Calu3 (cell line): Measurements from ENCODE around the gene MSI1. TPM values are rescaled to one million over a fixed set of nuclear protein-coding genes. Genes with fewer than 3 reads are reported as not detected.

ENCODE experiments used
- BruUV-seq: library from RNA; stranded (reverse); fragments of 400-500 nt; replicated peaks from 2 replicates; lab custom pipeline; 2021; lab: Mats Ljungman, UMichigan
- CTCF ChIA-PET: fragments of 300-600 bp; sonication (Branson Sonifier 250); formaldehyde crosslinking; loops from one replicate; lab custom pipeline; 2022; ENCODE audit warnings: antibody characterized with exemption; lab: Charles Lee
- DNase-seq: peaks from one replicate; pipeline ENCODE4 v3.0.0; 2022
- H3K27ac Mint-ChIP-seq: one replicate; pipeline ENCODE4 v1.8.0; 2022; ENCODE audit warnings: mixed read lengths; ENCODE audit not compliant: unreplicated experiment
- H3K27me3 Mint-ChIP-seq: one replicate; pipeline ENCODE4 v1.8.0; 2022; ENCODE audit warnings: mixed read lengths; ENCODE audit not compliant: unreplicated experiment
- H3K36me3 Mint-ChIP-seq: one replicate; pipeline ENCODE4 v1.8.0; 2022; ENCODE audit warnings: mild to moderate bottlenecking, moderate library complexity, mixed read lengths; ENCODE audit not compliant: insufficient read depth, unreplicated experiment
- H3K4me1 Mint-ChIP-seq: one replicate; pipeline ENCODE4 v1.8.0; 2022; ENCODE audit warnings: mild to moderate bottlenecking, low read depth, mixed read lengths; ENCODE audit not compliant: unreplicated experiment
- H3K4me3 Mint-ChIP-seq: one replicate; pipeline ENCODE4 v1.8.0; 2022; ENCODE audit warnings: mild to moderate bottlenecking, low read depth, moderate library complexity, mixed read lengths; ENCODE audit not compliant: unreplicated experiment
- H3K9me3 Mint-ChIP-seq: one replicate; pipeline ENCODE4 v1.8.0; 2022; ENCODE audit warnings: low read depth, mixed read lengths; ENCODE audit not compliant: unreplicated experiment
- CTCF ChIP-seq: fragments of 200-600 bp; IDR thresholded peaks from one replicate; pipeline ENCODE4 v1.8.0; 2022; ENCODE audit warnings: antibody characterized with exemption; ENCODE audit not compliant: unreplicated experiment
- intact Hi-C: fragments of 100-400 bp; cut with micrococcal nuclease; formaldehyde crosslinking; loops from one replicate; pipeline ENCODE4 v1.10.0; 2022; ENCODE audit not compliant: unreplicated experiment
- total RNA-seq: library from RNA; stranded (reverse); gene quantifications from 2 replicates; pipeline ENCODE4 v1.2.3, GENCODE V29; 2022

The MSI1 gene
- total RNA-seq, 1 experiment from 2014 or later, result 1.4 TPM

- CTCF ChIA-PET, result interaction anchor here (0.6 to 1.7 kb wide), 12 partner anchors 9 to 433 kb away, joined by 3 to 17 read pairs (median 4); partner anchors contain the start of genes COX6A1 and SIRT4
- TF ChIP-seq CTCF, result peak; percentile 34
- Mint-ChIP-seq H3K36me3 (peaks cover 18% of the 10 kb centered on the region), H3K27ac (no peak overlapping the region), H3K4me3 (peak overlapping the region; percentile 22), H3K27me3 (peaks cover 58% of the 10 kb centered on the region), H3K4me1 (peaks cover 10% of the 10 kb centered on the region), H3K9me3 (no peaks in the 10 kb centered on the region)
- intact Hi-C loops, result no loop called here
- DNase-seq, result peak; percentile 34
- no TSS peak for BruUV-seq
Observed at GRCh38 chr12:120367233-120367923, 1.6 kb downstream of the MSI1 start.

DNA sequence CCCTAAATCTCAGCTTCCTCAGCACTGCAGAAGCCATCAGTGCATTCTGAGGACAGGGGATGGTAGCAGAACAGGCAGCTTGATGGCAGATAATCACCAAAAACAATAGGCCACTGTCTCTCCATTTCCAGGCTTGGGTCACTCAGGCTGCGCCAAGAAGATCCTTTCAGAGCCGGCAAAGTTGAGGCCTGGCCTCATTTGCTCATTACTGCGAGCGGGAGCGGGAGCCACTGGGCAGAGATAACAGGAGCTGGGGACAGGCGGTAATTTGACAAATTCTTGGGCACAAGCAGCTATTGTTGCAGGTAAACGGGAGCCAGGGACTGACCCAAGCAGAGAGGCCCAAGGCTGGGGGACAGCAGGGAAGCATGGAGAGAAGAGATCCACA lies 2.1 kb downstream of the MSI1 start:
- Mint-ChIP-seq H3K27ac (no peak overlapping the region), H3K9me3 (no peaks in the 10 kb centered on the region), H3K27me3 (peaks cover 53% of the 10 kb centered on the region), H3K4me1 (peaks cover 10% of the 10 kb centered on the region), H3K36me3 (peaks cover 18% of the 10 kb centered on the region), H3K4me3 (peak overlapping the region; percentile 22)
- CTCF ChIA-PET, result interaction anchor here (0.6 to 1.7 kb wide), 12 partner anchors 9 to 434 kb away, joined by 3 to 17 read pairs (median 4); partner anchors contain the start of genes COX6A1 and SIRT4
- no TSS peak for BruUV-seq
- DNase-seq, result no peak
- no peak for TF ChIP-seq CTCF
- intact Hi-C loops, result no loop called here

GRCh38 chr12:120366341-120366705 lies 2.6 kb downstream of the MSI1 start:
- H3K4me1 Mint-ChIP-seq, result peaks cover 10% of the 10 kb centered on the region
- TF ChIP-seq CTCF, result no peak
- H3K4me3 Mint-ChIP-seq, result no peak overlapping the region
- H3K9me3 Mint-ChIP-seq, result no peaks in the 10 kb centered on the region
- no peak overlapping the region for H3K27ac Mint-ChIP-seq
- H3K36me3 Mint-ChIP-seq, result peaks cover 18% of the 10 kb centered on the region
- intact Hi-C loops, result no loop called here
- CTCF ChIA-PET, result interaction anchor here (0.5 to 1.7 kb wide), 3 partner anchors 28 to 64 kb away, joined by 3 to 8 read pairs (median 5); partner anchors contain the start of gene SIRT4
- BruUV-seq, result no TSS peak
- H3K27me3 Mint-ChIP-seq, result peaks cover 48% of the 10 kb centered on the region
- DNase-seq, result no peak

- Mint-ChIP-seq H3K27me3 (peaks cover 43% of the 10 kb centered on the region), H3K4me1 (peaks cover 10% of the 10 kb centered on the region), H3K36me3 (peaks cover 18% of the 10 kb centered on the region), H3K27ac (no peak overlapping the region), H3K4me3 (no peak overlapping the region), H3K9me3 (no peaks in the 10 kb centered on the region)
- no peak for DNase-seq
- BruUV-seq, result no TSS peak
- intact Hi-C loops, result no loop called here
- CTCF ChIA-PET, result interaction anchor here (0.5 to 1.7 kb wide), 3 partner anchors 48 to 64 kb away, joined by 3 to 5 read pairs (median 3); partner anchors contain the start of gene SIRT4
- no peak for TF ChIP-seq CTCF
Observed at GRCh38 chr12:120365675-120366340, 3.2 kb downstream of the MSI1 start.
